Measurements from ENCODE around the gene GARRE1. TPM values are rescaled to one million over a fixed set of nuclear protein-coding genes. Genes with fewer than 3 reads are reported as not detected.
"Not testable (repeated sequence)": the region's sequence is repeated elsewhere in the genome, so short reads cannot be mapped to it uniquely, and the experiment has no call there.

The GARRE1 gene
- polyA plus RNA-seq, 10 donors = 18.2 to 28.1 (median 23.5) TPM

DNA sequence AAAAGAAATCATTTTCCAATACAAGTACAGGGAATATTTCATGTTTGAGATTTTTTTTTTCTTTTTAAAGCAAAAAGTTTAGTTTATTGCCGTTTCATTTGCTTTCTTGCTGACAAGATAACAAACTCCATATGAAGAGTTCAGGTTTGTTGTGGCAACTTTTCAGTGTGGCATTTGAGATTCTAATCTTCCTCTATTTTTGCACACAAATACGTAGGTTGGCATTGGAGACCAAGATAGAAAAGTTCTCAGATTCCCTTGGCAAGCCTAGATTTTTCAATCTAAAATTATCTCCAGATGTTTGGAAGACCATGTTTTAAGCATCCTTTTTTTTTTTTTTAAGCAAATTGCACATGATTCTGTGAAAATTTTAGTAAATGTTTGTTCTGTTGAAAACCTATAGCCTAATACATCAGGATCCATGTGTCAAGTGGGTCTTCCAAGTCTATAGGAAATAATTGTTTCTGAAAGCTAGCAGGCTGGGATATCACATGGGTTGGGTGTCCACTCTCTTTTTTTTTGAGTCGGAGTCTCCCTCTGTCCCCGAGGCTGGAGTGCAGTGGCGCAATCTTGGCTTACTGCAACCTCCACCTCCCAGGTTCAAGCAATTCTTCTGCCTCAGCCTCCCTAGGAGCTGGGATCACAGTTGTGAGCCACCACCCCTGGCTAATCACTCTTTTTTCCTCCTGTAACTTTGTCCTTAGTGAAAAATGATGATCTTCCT, 2.6 kb downstream of the GARRE1 start:
- DNase-seq = no peak

DNA sequence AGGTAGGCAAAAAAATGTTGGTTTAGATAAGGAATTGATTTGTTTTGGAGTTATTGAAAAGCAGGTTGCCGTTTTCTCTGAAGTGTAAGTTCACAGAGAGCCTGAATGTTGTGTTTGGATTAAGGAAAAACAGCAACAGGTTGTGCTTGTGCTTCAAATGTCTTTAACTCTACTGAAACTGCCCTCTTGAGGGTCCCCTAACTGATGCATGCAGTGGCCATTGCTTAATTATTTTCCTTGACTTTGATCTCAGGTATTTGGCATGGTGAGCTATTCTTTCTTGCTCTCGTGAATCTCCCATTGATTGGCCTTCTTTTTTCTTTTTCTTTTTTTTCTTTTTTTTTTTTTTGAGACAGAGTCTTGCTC, 3.2 kb downstream of the GARRE1 start:
- no peak for DNase-seq

DNA sequence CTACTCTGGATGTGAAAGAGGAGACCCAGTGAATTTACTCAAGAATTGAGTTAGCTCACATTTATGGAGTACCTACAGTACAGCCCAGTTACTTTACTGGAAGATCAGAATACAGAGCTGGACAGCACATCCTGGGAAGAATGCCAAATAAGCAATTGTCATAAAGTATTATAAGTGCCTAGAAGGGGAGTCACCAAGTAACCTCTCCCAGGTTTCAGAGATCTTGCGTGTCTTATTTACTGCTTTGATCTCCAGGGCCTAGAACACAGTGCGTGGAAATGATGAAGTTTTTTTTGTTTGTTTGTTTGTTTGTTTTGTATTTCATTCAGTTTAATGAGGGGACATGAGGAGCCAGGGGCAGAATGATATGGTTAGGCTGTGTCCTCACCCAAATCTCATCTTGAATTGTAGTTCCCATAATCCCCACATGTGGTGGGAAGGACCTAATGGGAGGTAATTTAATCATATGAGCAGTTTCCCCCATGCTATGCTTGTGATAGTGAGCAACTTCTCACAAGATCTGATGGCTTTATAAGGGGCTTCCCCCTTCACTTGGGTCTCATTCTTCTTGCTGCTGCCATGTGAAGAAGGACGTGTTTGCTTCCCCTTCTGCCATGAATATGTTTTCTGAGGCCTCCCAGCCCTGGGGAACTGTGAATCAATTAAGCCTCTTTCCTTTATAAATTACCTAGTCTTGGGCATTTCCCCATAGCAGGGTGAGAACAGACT, 5.2 kb downstream of the GARRE1 start:
- no peak for DNase-seq

DNA sequence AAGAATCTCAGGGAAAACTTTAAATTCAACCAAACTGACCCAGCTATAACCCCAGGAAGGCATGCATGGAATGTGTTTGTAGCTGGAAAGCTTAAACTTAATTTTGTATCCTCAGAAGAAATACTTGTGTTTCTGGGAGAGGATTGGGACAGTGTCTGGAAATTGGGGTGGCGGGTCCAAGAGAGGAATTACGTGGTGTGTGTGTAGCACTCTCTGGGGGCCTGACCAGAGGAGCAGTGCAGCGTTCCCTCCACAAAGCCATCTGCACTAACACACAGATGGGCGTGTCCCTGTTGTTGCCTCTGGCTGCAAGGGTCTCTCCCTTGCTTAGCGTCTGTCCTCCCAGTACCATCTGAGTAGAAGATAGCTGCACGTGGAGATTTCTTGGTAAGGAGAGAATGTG, 6.4 kb downstream of the GARRE1 start:
- DNase-seq = peak; percentile 40 to 75 (median 49)

DNA sequence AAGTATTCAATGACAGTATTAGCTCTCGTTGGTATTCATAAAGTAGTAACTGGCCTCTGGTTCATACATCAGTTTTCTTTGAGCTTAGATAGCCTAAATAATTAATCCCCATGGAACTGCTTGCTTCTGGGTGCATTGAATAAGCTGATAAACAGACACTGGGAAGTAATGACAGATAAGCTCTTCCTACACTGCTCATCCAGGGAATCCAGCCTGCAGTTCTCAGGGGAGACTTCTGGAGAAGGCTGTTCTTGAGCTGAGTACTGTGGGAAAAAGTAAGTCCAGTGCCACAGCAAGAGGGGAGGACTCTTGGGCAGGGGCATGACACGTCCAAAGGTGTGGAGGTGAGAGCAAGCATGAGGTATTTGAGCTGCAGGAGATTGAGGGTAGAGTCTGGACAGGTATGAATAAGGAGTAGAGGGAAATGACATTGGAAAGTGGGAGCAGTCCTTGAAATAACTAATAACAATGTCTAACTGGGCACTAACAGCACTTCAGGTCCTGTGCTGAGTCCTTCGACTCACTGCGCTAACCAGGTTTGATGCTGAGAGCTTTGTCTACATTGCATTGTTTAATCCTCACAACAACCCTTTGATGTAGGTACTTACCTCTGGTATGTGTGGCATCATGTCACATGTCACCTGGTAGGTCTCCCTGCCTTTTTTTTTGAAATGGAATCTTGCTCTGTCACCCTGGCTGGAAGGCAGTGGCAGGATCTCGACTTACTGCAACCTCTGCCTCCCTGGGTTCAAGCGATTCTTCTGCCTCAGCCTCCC, 7.2 kb downstream of the GARRE1 start:
- DNase-seq = no peak

DNA sequence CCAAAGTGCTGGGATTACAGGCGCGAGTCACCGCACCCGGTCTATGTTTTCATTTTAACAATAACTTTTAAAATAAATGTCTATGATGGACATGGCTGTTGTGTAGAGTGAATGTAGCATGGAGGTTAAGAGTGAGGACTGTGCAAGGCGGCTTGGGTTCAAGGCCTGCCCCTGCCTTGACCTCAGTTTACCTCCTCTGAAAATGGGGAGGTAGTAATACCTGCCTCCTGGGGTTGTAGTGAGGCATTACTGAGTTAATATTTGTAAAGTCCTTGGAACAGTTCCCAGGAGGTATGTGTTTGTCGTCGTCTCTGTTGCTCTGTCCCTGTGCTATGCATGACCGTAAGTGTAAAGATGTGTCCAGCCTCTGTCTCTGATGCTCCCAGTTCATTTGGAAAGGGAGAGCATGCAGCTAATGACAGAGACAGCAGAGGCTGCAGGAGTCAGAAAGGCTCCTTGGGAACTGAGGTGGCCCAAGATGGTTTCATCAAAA, 9.4 kb downstream of the GARRE1 start:
- no peak for DNase-seq

DNA sequence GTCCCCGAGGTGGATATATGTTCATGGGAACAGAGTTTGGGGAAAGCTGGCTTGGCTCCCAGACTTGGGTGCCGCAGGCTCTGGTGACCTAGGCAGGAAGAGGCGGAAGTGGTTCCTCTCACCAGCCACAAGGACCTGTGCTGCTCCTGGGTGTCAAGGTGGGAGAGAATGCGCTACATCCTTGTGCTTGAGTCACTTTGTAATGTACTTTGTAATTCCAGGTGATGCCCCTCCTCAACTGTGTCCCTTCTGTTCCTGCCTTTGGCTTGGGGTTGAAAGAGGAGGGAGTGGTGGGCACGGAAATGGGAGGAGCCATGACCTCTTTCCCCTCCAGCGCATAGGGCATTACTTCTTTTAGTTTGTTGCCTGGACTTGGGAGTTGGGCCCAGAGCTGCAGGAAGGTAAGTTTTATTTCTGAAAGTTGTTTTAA, 10.9 kb downstream of the GARRE1 start:
- no peak for DNase-seq

DNA sequence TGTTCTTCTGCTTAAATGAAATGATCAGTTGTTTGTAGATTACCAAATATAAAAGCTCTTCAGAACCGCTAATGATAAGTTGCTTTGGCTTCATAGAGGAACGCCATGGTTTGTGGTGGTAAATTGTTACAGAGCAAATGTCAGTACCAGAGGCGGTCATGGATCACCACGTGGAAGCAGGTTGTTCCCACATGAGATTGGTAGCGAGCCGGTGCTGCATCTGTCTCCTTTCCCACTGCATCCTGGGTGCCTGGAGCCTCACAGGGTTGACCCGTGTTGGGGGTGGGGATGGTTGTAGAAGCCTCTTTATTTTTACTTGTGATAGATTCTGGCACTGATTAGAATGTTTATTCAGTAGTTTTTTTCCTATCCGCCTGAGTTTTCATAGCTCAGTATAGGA, 14.7 kb downstream of the GARRE1 start:
- no peak for DNase-seq

DNA sequence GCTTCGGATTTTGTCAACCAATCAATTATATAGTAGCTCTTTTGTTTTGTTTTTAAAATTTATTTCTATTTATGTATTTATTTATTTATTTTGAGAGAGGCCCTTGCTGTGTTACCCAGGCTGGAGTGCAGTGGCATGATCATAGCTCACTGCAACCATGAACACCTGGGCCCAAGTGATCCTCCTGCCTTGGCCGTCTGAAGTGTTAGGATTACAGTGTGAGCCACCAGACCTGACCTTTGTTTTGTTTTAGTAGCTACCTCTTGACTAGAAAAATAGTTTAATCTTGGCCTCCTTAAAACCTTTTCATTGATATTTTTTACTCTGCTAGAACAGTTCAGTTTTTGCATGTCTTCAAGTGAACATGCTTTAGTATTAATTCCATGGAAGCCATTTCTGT, 15.1 kb downstream of the GARRE1 start:
- DNase-seq = no peak

DNA sequence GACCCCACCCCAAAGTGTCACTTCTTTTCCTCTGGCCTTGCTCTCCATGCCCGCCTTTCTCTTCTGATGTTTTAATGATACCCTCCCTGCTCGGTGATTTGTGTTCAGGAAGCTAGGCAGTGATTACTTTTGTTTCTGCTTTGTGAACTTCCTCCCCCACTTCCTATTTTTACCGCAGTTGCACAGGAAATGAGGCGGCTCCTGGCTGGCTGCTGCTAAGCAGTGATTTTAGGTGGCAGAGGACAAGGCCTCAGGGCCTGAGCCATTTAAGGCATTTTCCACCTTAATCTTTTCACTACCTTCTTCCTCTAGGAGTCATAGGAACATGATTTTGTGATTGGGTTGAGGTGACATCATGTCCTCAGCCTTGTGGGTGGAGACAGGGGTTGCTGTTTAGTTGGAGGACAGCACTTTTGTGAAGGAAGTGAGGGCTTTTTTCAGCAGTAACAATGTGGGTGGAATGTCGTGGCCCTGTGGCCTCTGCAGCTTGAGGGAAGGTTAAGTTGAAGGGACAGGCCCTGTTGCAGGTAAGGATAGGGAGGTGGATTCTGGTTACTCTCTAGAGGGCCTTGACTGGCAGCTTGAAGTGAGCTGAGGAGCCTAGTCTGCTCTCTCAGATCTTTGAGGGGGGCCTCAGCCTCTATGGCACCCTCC, 15.7 kb downstream of the GARRE1 start:
- peak; percentile 54 to 73 (median 55) for DNase-seq

DNA sequence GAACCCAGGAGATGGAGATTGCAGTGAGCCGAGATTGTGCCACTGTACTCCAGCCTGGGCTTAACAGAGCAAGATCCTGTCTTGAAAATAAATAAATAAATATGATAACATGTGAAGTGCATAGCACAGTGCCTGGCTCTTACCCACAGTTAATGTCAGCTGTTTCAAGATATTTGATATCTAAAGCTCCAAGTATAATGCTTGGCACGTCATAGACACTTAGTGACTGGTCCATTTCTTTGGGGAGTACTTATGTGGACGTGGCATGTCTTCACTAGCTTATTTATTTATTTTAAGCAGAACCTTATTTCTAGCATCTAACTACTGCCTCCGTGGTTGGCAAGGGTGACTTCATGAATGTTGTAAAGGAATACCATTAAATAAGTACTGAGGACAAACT, 18.8 kb downstream of the GARRE1 start:
- DNase-seq = no peak

DNA sequence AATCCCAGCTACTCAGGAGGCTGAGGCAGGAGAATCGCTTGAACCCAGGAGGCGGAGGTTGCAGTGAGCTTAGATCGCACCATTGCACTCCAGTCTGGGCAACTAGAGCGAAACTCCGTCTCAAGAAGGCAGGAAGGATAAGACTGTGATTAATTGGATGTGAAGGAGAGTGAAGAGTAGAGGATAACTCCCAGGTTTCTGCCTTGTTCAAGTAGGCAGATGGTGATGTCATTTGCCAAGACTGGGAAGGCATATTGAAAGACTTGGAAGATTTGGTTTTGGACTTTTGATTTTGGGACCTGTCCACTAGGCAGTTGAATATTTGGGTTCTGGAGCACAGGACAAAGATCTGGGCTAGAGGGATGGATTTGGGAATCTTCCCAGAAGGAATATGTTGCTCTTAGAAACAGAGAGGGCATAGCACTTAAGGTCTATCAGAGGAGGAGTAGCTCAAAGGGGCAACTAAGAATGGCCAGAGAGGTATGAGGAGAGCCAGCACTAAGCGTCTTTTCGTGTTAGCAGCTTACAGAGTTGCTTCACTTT, 20.0 kb downstream of the GARRE1 start:
- DNase-seq = no peak

DNA sequence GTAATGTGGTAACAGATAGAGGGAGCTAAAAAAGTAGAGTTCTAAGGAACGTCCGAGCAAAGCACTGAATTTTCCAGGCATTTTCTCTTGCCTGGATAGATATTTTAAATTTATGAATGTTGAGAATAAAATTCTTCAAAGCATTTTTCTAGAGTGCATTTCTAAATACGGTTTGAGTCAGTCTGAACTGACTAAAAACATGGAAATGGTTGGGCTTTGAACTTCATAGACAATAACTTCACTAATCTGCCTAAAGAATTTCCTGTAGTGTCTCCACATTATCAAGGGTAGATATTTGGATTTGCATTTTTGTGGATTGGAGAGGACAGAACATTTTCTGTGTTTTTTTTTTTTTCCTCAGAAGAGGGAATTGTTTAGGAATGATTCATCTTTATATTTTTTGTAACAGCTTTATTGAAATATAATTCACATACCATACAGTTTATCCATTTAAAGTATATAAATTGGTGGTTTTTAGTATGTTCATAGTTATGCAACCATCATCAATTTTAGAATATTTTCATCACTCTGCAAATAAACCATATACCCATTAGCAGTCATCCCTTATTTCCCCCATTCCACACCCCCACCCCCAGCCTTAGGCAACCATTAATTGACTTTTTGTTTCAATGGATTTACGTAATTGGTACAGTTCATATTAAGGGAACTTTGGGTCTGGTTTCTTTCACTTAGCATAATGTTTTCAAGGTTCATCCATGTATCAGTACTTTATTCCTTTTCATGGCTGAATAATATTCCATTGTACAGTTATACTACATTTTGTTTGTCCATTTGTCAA, 20.7 kb downstream of the GARRE1 start:
- DNase-seq = peak in 2 of 3 donors; percentile 39 to 94

DNA sequence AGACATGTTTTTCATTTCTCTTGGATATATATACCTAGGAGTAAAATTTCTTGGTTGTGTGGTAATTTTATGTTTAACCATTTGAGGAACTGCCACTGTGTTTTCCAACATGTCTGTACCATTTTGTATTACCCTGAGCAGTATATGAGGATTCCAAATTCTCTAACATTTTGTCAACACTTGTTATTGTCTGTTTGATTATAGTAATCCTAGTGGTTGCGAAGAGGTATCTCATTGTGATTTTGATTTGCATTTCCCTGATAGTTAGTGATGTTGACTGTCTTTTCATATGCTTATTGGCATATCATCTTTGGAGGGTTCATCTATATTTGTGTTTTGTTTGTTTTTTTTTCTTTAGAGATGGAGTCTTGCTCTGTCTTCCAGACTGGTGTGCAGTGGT, 21.4 kb downstream of the GARRE1 start:
- DNase-seq = no peak

DNA sequence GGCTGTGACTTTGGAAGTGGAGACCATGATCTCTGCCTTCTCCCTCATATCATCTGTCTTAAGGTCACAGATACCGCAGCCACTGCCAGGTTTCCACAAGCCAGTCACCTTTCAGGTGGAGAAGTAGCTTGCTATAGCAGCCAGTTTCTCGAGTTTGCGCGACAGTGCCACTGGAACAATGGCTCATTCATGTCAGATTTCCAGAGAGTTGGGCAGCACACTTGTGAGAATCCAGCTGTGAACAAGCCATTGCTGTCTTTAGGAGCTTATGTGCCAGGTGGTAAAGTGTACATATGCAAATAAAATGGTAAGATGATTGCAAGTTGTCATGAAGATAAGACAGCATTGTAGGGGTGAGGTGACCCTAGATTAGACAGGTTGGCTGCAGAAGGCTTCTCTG, 22.3 kb downstream of the GARRE1 start:
- no peak for DNase-seq

DNA sequence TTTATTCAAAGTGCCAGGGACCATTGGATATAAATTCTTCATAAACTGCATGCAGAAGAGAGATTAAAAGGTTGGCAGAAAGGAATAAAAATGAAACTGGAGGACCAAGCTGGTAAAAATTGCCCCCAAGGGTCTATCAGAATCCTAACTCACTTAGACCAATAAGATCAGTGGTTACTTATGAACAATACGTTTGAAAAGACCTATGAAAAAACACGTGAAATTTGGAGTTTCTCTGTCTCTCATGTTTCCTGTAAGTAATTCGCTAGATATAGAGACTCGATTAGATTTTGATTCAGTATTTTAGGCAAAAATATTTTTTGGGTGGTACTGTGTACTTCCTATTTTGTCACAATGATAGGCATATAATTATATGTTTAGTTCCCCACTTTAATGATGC, 22.9 kb downstream of the GARRE1 start:
- DNase-seq = no peak

DNA sequence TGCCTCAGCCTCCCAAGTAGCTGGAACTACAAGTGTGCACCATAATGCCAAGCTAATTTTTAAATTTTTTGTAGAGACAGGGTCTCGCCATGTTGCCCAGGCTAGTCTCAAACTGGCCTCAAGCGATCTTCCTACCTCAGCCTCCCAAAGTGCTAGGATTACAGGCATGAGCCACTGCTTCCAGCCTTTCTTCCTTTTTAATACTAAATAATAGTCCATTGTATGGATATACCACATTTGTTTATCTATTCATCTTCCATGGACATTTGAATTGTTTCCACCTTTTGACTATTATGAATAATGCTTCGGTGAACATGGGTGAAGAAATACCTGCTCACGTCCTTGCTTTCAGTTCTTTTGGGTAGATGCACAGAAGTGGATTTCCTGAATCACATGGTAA, 24.4 kb downstream of the GARRE1 start:
- DNase-seq = no peak

DNA sequence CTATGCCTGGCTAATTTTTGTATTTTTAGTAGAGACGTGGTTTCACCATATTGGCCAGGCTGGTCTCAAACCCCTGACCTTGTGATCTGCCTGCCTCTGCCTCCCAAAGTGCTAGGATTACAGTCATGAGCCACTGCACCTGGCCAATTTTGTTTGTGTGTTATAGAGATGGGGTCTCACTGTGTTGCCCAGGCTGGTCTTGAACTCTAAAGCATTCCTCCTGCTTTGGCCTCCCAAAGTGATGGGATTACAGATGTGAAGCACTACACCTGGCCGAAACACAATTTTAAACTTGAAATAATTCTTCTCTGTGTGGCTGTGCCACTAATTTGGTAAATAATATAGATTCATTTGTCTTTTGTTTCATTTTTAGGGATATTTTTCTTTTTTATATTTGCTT, 27.1 kb downstream of the GARRE1 start:
- not testable (repeated sequence) for DNase-seq

DNA sequence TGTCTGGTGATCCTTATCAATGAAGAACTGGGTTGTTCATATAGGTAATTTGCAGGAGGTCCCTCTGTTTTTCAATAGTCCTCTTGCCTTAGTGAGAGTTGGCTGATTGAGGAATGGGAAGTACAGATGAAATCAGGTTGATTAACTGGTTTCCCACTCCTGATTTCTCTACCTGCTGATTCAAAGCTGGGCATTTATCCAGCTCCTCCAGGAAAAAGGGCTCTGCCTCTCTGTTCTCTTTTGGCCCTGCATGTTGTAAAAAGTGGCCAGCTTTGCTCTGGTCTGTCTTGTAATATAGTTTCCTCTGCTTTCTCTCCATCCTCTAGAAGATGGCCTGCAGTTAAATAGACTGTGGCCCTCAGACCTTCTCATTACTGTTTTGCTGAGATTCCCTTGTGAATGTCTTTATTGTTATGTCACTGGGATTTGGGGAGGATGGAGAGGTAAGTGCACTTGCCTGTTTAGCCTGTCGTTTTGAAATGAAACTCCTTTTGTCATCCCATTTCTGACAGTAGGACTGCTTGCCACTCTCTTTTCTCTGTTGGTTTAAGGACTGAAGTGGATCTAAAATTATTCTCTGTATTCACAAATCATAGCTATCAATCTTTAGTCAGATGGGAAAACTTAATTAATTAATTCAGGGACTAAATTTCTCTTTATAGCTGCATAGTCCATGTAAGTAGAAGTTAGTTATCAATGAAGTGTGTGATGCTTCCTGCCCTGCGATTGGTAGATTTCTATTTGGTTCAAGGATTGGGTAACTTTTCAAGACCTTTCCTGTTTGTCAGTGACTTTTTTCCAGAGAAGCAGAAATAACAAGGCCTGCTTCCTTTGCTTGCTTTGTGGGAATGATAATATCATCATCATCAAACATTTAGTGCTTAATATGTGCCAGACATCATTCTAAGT, 28.5 kb downstream of the GARRE1 start:
- no peak for DNase-seq

DNA sequence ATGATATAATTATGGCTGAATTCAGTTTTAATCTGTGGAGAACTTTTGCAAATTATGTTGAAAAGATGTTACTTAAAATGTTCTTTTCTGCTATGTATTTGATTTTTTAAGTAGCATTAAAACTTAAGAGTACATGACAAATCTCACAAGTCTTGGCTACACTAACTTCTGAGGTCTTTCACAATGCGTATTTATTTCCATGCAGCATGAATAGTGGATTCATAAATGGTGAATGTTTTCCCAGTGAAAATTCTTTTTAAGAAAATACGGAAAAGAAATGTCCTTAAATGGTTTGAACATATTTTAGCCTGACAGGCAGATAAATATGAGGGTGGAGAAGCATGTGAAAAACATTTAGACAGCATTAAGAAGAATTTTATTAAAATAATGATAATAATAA, 30.2 kb downstream of the GARRE1 start:
- DNase-seq = no peak
